Kidney epithelial cell (primary cell): ENCODE measurements around the gene CELA2A. TPM values are rescaled to one million over a fixed set of nuclear protein-coding genes. Genes with fewer than 3 reads are reported as not detected.
A peak's percentile ranks its signal among the peaks of the same experiment; 100 is the strongest.

Experiments
- DNase-seq: peaks from one replicate; pipeline ENCODE4 v3.0.0-alpha.2; 2010; ENCODE audit warnings: low read depth
- H3K27me3 ChIP-seq: 2 replicates; pipeline ENCODE4 v1.6.0; 2011; ENCODE audit warnings: low read length; ENCODE audit not compliant: control insufficient read depth, insufficient read depth
- H3K36me3 ChIP-seq: 2 replicates; pipeline ENCODE4 v1.5.1; 2011; ENCODE audit warnings: low read length; ENCODE audit not compliant: control insufficient read depth, insufficient read depth
- H3K4me3 ChIP-seq: 2 replicates; pipeline ENCODE4 v1.5.1; 2011; ENCODE audit warnings: low read depth, mild to moderate bottlenecking, control low read depth, low read length
- total RNA-seq: library from RNA; depleted of rRNA; stranded (reverse); fragments of >200 nt; gene quantifications from 2 replicates; pipeline ENCODE4 v1.2.3, GENCODE V29; 2015
- TF ChIP-seq, protein P1 (sequence below): IDR thresholded peaks from 2 replicates; pipeline ENCODE4 v1.5.1; 2011; ENCODE audit warnings: mild to moderate bottlenecking, moderate library complexity, low read length, control low read depth, inconsistent platforms; ENCODE audit not compliant: insufficient read depth, poor library complexity, severe bottlenecking

The CELA2A gene
- not detected in 2 replicates for total RNA-seq

- no peaks in the 10 kb centered on the region for H3K27me3 ChIP-seq
These were observed at the start of gene CELA2A for GRCh38 chr1:15456313-15456954. Gene CELA2A, plus strand, starts transcription at chr1:15456732. Its CDS starts 22 bp downstream, at chr1:15456754.

GRCh38 chr1:15407580-15407979 lies 49.0 kb upstream of the CELA2A start:
- H3K27me3 ChIP-seq = no peaks in the 10 kb centered on the region
- DNase-seq = no peak
- H3K36me3 ChIP-seq = no peaks in the 10 kb centered on the region
- no peak overlapping the region for H3K4me3 ChIP-seq
- TF ChIP-seq, protein P1, sequence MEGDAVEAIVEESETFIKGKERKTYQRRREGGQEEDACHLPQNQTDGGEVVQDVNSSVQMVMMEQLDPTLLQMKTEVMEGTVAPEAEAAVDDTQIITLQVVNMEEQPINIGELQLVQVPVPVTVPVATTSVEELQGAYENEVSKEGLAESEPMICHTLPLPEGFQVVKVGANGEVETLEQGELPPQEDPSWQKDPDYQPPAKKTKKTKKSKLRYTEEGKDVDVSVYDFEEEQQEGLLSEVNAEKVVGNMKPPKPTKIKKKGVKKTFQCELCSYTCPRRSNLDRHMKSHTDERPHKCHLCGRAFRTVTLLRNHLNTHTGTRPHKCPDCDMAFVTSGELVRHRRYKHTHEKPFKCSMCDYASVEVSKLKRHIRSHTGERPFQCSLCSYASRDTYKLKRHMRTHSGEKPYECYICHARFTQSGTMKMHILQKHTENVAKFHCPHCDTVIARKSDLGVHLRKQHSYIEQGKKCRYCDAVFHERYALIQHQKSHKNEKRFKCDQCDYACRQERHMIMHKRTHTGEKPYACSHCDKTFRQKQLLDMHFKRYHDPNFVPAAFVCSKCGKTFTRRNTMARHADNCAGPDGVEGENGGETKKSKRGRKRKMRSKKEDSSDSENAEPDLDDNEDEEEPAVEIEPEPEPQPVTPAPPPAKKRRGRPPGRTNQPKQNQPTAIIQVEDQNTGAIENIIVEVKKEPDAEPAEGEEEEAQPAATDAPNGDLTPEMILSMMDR = no peak

More at GRCh38 chr1:15456313-15456954, at the start of gene CELA2A:
- Histone ChIP-seq H3K4me3 (no peak within 1 kb of the TSS), H3K36me3 (no peaks in the 10 kb centered on the region)
- no peak for DNase-seq
- TF ChIP-seq, protein P1 = no peak

GRCh38 chr1:15408890-15409387 lies 47.6 kb upstream of the CELA2A start:
- Histone ChIP-seq H3K36me3 (no peaks in the 10 kb centered on the region), H3K4me3 (peak overlapping the region; percentile 92), H3K27me3 (no peaks in the 10 kb centered on the region)
- TF ChIP-seq, protein P1 = no peak
- DNase-seq = no peak

- Histone ChIP-seq H3K27me3 (no peaks in the 10 kb centered on the region), H3K36me3 (no peaks in the 10 kb centered on the region), H3K4me3 (peak within 1 kb of the TSS; percentile 92)
- no peak for DNase-seq
- TF ChIP-seq, protein P1 = no peak
These were observed 46.9 kb upstream of the CELA2A start, which contains the start of gene EFHD2 for GRCh38 chr1:15409388-15410222. Gene EFHD2, plus strand, starts transcription at chr1:15409888. Its CDS starts 84 bp downstream, at chr1:15409972.

DNA sequence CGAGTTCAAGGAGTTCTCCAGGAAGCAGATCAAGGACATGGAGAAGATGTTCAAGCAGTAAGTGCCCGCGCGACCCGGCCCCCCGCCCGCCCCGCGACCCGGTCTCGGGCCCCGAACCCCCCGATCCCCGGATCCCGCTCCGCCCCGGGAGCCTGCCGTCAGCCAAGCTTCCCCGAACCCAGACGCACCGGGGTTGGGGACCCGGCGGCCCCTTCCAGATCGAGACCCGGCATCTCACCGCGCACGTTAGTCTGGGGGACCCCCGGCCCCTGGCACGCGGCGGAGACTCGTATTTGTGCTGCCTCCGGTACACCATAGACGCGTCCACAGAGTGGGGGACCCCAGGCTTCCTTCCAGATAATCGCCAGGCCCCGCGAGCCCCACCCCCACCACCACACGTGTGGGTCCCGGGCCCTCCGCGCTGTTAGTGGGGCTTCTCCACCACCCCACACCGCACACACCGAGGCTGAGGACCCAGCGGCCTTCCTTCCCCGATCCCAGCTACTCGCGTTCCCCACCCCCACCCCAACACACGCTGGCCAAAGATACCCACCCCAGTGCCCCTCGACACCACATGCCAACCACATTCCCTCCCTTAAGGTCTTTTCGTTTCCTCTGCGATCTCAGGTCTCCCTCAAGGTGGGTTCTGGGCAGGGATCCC lies 46.2 kb upstream of the CELA2A start:
- TF ChIP-seq, protein P1 = no peak

More for the DNA sequence above, 46.2 kb upstream of the CELA2A start:
- DNase-seq = no peak
- Histone ChIP-seq H3K36me3 (no peaks in the 10 kb centered on the region), H3K4me3 (peak overlapping the region; percentile 92), H3K27me3 (no peaks in the 10 kb centered on the region)
